HepG2 (cell line): Measurements from ENCODE around the gene PRKAB1. TPM values are rescaled to one million over a fixed set of nuclear protein-coding genes. Genes with fewer than 3 reads are reported as not detected.

Experiments used
- ATAC-seq: fragments of 200-7000 bp; cut with Tn5 transposase; 3 replicates; pipeline ENCODE4 v1.9.1; 2020; ENCODE audit warnings: mild to moderate bottlenecking, moderate library complexity
- BruUV-seq: library from RNA; stranded (reverse); fragments of 400-500 nt; replicated peaks from 2 replicates; lab custom pipeline; 2021; lab: Mats Ljungman, UMichigan
- CTCF ChIA-PET: fragments of 300-600 bp; formaldehyde crosslinking; extraction: SDS; loops from one replicate; lab custom pipeline; 2021; ENCODE audit warnings: low total read pairs, inconsistent platforms, low intra/inter-chr PET ratio; lab: Yijun Ruan, JAX
- POLR2A ChIA-PET: fragments of 350-600 bp; sonication (Branson Sonifier 250); formaldehyde crosslinking; loops from one replicate; lab custom pipeline; 2020; ENCODE audit warnings: antibody characterized with exemption, inconsistent platforms; lab: Yijun Ruan, JAX
- DNase-seq: peaks from one replicate; pipeline ENCODE4 v3.0.0-alpha.2; 2015; ENCODE audit warnings: low spot score
- FAIRE-seq: peaks from 3 replicates; lab custom pipeline; 2011; peaks lifted over from hg19 to GRCh38; lab: Jason Lieb, UNC
- H2AFZ ChIP-seq: one replicate; pipeline ENCODE4 v1.6.1; 2011; ENCODE audit warnings: low read length, inconsistent platforms
- H3K27ac ChIP-seq: fragments of 300-600 bp; 3 replicates; pipeline ENCODE4 v1.8.0; 2011; ENCODE audit warnings: mixed run types, mild to moderate bottlenecking, mixed read lengths, low read length, inconsistent platforms; ENCODE audit not compliant: insufficient read depth; ENCODE audit errors: extremely low read length
- H3K27me3 ChIP-seq, 2 experiments: fragments of 200-600 bp in 1 of 2; 2 replicates in 1 of 2; 3 replicates in 1 of 2; pipeline versions ENCODE4 v1.6.0 to v1.8.0; 2011; ENCODE audit warnings: low read length in 2 of 2, mild to moderate bottlenecking in 2 of 2, moderate library complexity in 2 of 2, inconsistent platforms in 1 of 2; ENCODE audit not compliant: insufficient read depth in 2 of 2, control insufficient read depth in 1 of 2
- H3K36me3 ChIP-seq, 2 experiments: fragments of 200-600 bp in 1 of 2; replicated peaks in 1 of 2; 2 replicates in 1 of 2; 3 replicates in 1 of 2; pipeline versions ENCODE4 v1.5.1 to v1.8.0; 2011; ENCODE audit warnings: low read length in 2 of 2, inconsistent platforms in 1 of 2; ENCODE audit not compliant: insufficient read depth in 2 of 2, control insufficient read depth in 1 of 2
- H3K4me1 ChIP-seq: 2 replicates; pipeline ENCODE4 v1.5.1; 2012; ENCODE audit warnings: low read length, inconsistent platforms; ENCODE audit not compliant: insufficient read depth
- H3K4me2 ChIP-seq: 2 replicates; pipeline ENCODE4 v1.6.0; 2011; ENCODE audit warnings: low read depth, low read length, inconsistent platforms
- H3K4me3 ChIP-seq, 3 experiments: fragments of 200-600 bp in 1 of 3; sonication (generic), shearing (Covaris generic) in 1 of 3; replicated peaks in 1 of 3; 2 replicates each; pipeline ENCODE4 v1.5.1; 2011 to 2016; ENCODE audit warnings: low read length in 3 of 3, inconsistent platforms in 2 of 3, low read depth in 2 of 3, mild to moderate bottlenecking in 2 of 3, control low read depth in 1 of 3, mixed read lengths in 1 of 3; ENCODE audit not compliant: insufficient read depth in 1 of 3
- H3K79me2 ChIP-seq: one replicate; pipeline ENCODE4 v1.6.1; 2011; ENCODE audit warnings: low read length, inconsistent platforms; ENCODE audit not compliant: insufficient read depth
- H3K9ac ChIP-seq: 2 replicates; pipeline ENCODE4 v1.6.0; 2011; ENCODE audit warnings: mild to moderate bottlenecking, low read depth, low read length, inconsistent platforms; ENCODE audit not compliant: insufficient read depth
- H3K9me3 ChIP-seq: 2 replicates; pipeline ENCODE4 v1.5.1; 2012; ENCODE audit warnings: mild to moderate bottlenecking, low read length
- H4K20me1 ChIP-seq: 2 replicates; pipeline ENCODE4 v1.6.0; 2011; ENCODE audit warnings: inconsistent platforms, mild to moderate bottlenecking, low read length, moderate library complexity; ENCODE audit not compliant: insufficient read depth
- BRD4 ChIP-seq: sonication (generic); formaldehyde crosslinking; IDR thresholded peaks from 2 replicates; pipeline ENCODE4 v1.4.0; 2020; ENCODE audit warnings: missing genetic modification reagents
- CAMTA2 ChIP-seq: sonication (generic); formaldehyde crosslinking; IDR thresholded peaks from 2 replicates; pipeline ENCODE4 v1.4.0; 2020; ENCODE audit warnings: mild to moderate bottlenecking, missing genetic modification reagents, borderline replicate concordance
- EED ChIP-seq: sonication (generic); formaldehyde crosslinking; IDR thresholded peaks from 2 replicates; pipeline ENCODE4 v1.5.0; 2020; ENCODE audit warnings: mild to moderate bottlenecking, missing genetic modification reagents
- GATAD2A ChIP-seq: IDR thresholded peaks from 2 replicates; pipeline ENCODE4 v1.6.1; 2016
- MATR3 ChIP-seq: sonication (generic); formaldehyde crosslinking; IDR thresholded peaks from 2 replicates; pipeline ENCODE4 v1.4.0; 2020; ENCODE audit warnings: missing genetic modification reagents
- MBNL3 ChIP-seq: fragments of 250-450 bp; sonication (Bioruptor Pico); conservative IDR thresholded peaks from 2 replicates; pipeline ENCODE4 v1.8.0; 2022; ENCODE audit warnings: mild to moderate bottlenecking, inconsistent platforms
- PITX1 ChIP-seq: sonication (generic); formaldehyde crosslinking; IDR thresholded peaks from 2 replicates; pipeline ENCODE4 v1.5.1; 2020; ENCODE audit warnings: mild to moderate bottlenecking, missing genetic modification reagents
- POLR2G ChIP-seq: fragments of 200-400 bp; formaldehyde crosslinking; IDR thresholded peaks from 2 replicates; pipeline ENCODE4 v1.6.1; 2018; ENCODE audit warnings: mild to moderate bottlenecking, low read depth, low read length, moderate library complexity
- SMAD1 ChIP-seq: sonication (generic); formaldehyde crosslinking; IDR thresholded peaks from 2 replicates; pipeline ENCODE4 v1.4.0; 2020; ENCODE audit warnings: missing genetic modification reagents, low read depth, mild to moderate bottlenecking, borderline replicate concordance
- ZFP36L1 ChIP-seq: sonication (generic); formaldehyde crosslinking; IDR thresholded peaks from 2 replicates; pipeline ENCODE4 v1.8.0; 2022; ENCODE audit warnings: mild to moderate bottlenecking, missing genetic modification reagents, moderate library complexity
- ZNF333 ChIP-seq: sonication (generic); formaldehyde crosslinking; IDR thresholded peaks from 2 replicates; pipeline ENCODE4 v1.4.0; 2020; ENCODE audit warnings: mild to moderate bottlenecking, missing genetic modification reagents, borderline replicate concordance
- WGBS: methylation state at CpG from one replicate; pipeline ENCODE4 v1.1.6; 2017; ENCODE audit warnings: low lambda C conversion rate; 5-methylcytosine and 5-hydroxymethylcytosine counted together
- in situ Hi-C: cut with HindIII; loops from 2 replicates; pipeline ENCODE4 v1.10.0; 2017; ENCODE audit warnings: low pct_unique_long_range_greater_than_20kb; ENCODE audit not compliant: extremely low pct_ligation_motif_present
- intact Hi-C: fragments of 100-400 bp; cut with micrococcal nuclease; formaldehyde crosslinking; loops from one replicate; pipeline ENCODE4 v1.10.0; 2022; ENCODE audit not compliant: unreplicated experiment
- polyA plus RNA-seq, 8 experiments: library from polyadenylated mRNA; depleted of rRNA in 3 of 8; stranded (reverse) in 7 of 8; unstranded in 1 of 8; fragments of >200 nt; fragmentation: Illumina TruSeq in 4 of 8; extraction: Trizol in 4 of 8; gene quantifications; 2 replicates each; pipeline versions ENCODE4 v1.2.1 to v1.2.3, GENCODE V29; 2011 to 2016; ENCODE audit warnings: low read depth in 4 of 8, missing spikeins in 1 of 8, mixed read lengths in 1 of 8; ENCODE audit not compliant: insufficient read depth in 1 of 8
- total RNA-seq, 5 experiments: library from RNA; depleted of rRNA; stranded (reverse); fragments of >200 nt; fragmentation: Illumina TruSeq; extraction: Trizol; gene quantifications; 2 replicates each; pipeline ENCODE4 v1.2.3, GENCODE V29; 2016; ENCODE audit warnings: low read depth in 1 of 5
- TF ChIP-seq, protein P1 (sequence below): sonication (generic); formaldehyde crosslinking; IDR thresholded peaks from 2 replicates; pipeline ENCODE4 v1.4.0; 2020; ENCODE audit warnings: mild to moderate bottlenecking, low read depth, missing genetic modification reagents
- TF ChIP-seq, protein P2 (sequence below): sonication (generic); formaldehyde crosslinking; IDR thresholded peaks from 2 replicates; pipeline ENCODE4 v1.5.1; 2020; ENCODE audit warnings: missing genetic modification reagents, mild to moderate bottlenecking, borderline replicate concordance

The PRKAB1 gene
- total and polyA plus RNA-seq, 2 of the 13 experiments (the other 11 are each of a cell fraction or from before 2014, with no cell fraction given) = 28.4 to 35.5 TPM

DNA sequence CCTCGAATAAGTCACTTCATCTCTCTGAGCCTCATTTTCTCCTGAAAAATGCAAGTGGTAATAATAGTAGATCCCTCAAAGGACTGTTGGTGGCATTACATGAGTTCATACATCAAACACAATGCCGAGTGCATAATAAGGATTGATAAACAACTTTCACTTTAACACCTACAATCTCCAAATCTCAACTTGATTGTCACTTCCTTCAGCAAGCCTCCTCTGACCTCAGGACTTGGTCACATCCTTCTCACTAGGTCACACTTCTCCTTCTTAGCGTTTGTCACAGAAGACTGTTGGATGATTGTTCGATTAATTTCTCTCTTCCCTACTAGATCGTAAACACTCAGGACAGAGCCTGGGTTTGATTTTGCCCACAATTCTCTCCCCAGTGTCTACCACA is 7.9 kb upstream of the PRKAB1 start:
- ChIA-PET POLR2A (no interaction called here), CTCF (interaction anchor here (2.8 kb wide), 1 partner anchor 120 kb away, joined by 10 read pairs; no protein-coding TSS in a partner anchor)
- no peak for DNase-seq
- no peak overlapping the region for H3K4me3 ChIP-seq
- no peaks in the 10 kb centered on the region for H3K27me3 ChIP-seq
- 34% methylated on average over 5 of the region's 5 CpGs for WGBS
- H4K20me1 ChIP-seq = no peaks in the 10 kb centered on the region
- H3K9me3 ChIP-seq = no peaks in the 10 kb centered on the region
- TF ChIP-seq ZFP36L1 (CRISPR knock-in tag) = no peak
- TF ChIP-seq, protein P1, sequence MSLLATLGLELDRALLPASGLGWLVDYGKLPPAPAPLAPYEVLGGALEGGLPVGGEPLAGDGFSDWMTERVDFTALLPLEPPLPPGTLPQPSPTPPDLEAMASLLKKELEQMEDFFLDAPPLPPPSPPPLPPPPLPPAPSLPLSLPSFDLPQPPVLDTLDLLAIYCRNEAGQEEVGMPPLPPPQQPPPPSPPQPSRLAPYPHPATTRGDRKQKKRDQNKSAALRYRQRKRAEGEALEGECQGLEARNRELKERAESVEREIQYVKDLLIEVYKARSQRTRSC (CRISPR knock-in tag) = no peak
- no peak for TF ChIP-seq PITX1 (CRISPR knock-in tag)
- TF ChIP-seq, protein P2, sequence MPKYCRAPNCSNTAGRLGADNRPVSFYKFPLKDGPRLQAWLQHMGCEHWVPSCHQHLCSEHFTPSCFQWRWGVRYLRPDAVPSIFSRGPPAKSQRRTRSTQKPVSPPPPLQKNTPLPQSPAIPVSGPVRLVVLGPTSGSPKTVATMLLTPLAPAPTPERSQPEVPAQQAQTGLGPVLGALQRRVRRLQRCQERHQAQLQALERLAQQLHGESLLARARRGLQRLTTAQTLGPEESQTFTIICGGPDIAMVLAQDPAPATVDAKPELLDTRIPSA (CRISPR knock-in tag) = no peak
- no peak for TF ChIP-seq SMAD1 (CRISPR knock-in tag)
- TF ChIP-seq EED (CRISPR knock-in tag) = no peak
- no peak for TF ChIP-seq POLR2G
- TF ChIP-seq CAMTA2 = no peak
- no peak for TF ChIP-seq BRD4 (CRISPR knock-in tag)
- no peak for TF ChIP-seq MBNL3 (CRISPR knock-in tag)
- TF ChIP-seq MATR3 (CRISPR knock-in tag) = no peak
- TF ChIP-seq GATAD2A (CRISPR knock-in tag) = no peak
- TF ChIP-seq ZNF333 (CRISPR knock-in tag) = no peak
- intact Hi-C loops (no loop called here), in situ Hi-C loops (no loop called here)
- no peak for FAIRE-seq
- BruUV-seq = no TSS peak
- no peaks in the 10 kb centered on the region for H3K36me3 ChIP-seq
- no peaks in the 10 kb centered on the region for H3K79me2 ChIP-seq
- H3K9ac ChIP-seq = no peak overlapping the region
- no peak overlapping the region for H3K27ac ChIP-seq
- no peak overlapping the region for H2AFZ ChIP-seq
- ATAC-seq = no peak
- peaks cover 8% of the 10 kb centered on the region; the same call in 1 of the 2 replicates for H3K4me1 ChIP-seq
- H3K4me2 ChIP-seq = no peak overlapping the region
